Psoas muscle (tissue), 8 donors: Measurements from ENCODE around the gene PDIA5. TPM values are rescaled to one million over a fixed set of nuclear protein-coding genes. Genes with fewer than 3 reads are reported as not detected.

Source experiments
- ATAC-seq, 4 donors: fragments of 200-7000 bp; cut with Tn5 transposase; one replicate each; pipeline ENCODE4 v1.9.1; 2020; ENCODE audit warnings: moderate library complexity in 3 of 4, mild to moderate bottlenecking in 2 of 4
- DNase-seq, 2 donors: peaks; one replicate each; pipeline ENCODE4 v3.0.0-alpha.2; 2020
- H3K27ac ChIP-seq: fragments of 200-600 bp; one replicate; pipeline ENCODE4 v1.8.0; 2022
- H3K27me3 ChIP-seq, 3 donors: fragments of 200-600 bp in 1 of 3; one replicate each; pipeline versions ENCODE4 v1.6.1 to v1.8.0; 2013 to 2022; ENCODE audit warnings: low read length in 2 of 3, mild to moderate bottlenecking in 2 of 3, moderate library complexity in 1 of 3; ENCODE audit not compliant: insufficient read depth in 3 of 3
- H3K36me3 ChIP-seq, 2 donors: fragments of 200-600 bp in 1 of 2; one replicate each; pipeline versions ENCODE4 v1.6.1 to v1.8.0; 2013 to 2022; ENCODE audit warnings: low read depth in 1 of 2, mild to moderate bottlenecking in 1 of 2, moderate library complexity in 1 of 2; ENCODE audit not compliant: insufficient read depth in 1 of 2
- H3K4me1 ChIP-seq: fragments of 200-600 bp; one replicate; pipeline ENCODE4 v1.8.0; 2022
- H3K4me3 ChIP-seq: fragments of 200-600 bp; one replicate; pipeline ENCODE4 v1.8.0; 2022; ENCODE audit warnings: mild to moderate bottlenecking
- H3K9me3 ChIP-seq: fragments of 200-600 bp; one replicate; pipeline ENCODE4 v1.8.0; 2022
- CTCF ChIP-seq: fragments of 200-600 bp; IDR thresholded peaks from one replicate; pipeline ENCODE4 v1.8.0; 2022; ENCODE audit warnings: antibody characterized with exemption
- WGBS, 3 donors: extraction: QIAGEN DNeasy Blood & Tissue Kit; methylation state at CpG; one replicate each; pipeline versions ENCODE4 v1.1.6 to v1.1.7; 2013; 5-methylcytosine and 5-hydroxymethylcytosine counted together
- intact Hi-C, 2 donors: fragments of 100-400 bp; cut with DNase I; formaldehyde crosslinking; loops; one replicate each; pipeline versions ENCODE4 v1.11.0 to v1.14.2; 2022
- polyA plus RNA-seq, 3 donors: library from polyadenylated mRNA; stranded (reverse); fragments of 200-250 nt; gene quantifications; one replicate each; pipeline ENCODE4 v1.2.3, GENCODE V29; 2013
- total RNA-seq, 4 donors: library from RNA; stranded (reverse); fragmentation: NEBNext Ultra II Directional in 2 of 4; extraction: Animal tissue kit (Norgen Biotek cat#: 25700) in 2 of 4; gene quantifications; one replicate each; pipeline versions ENCODE4 v1.2.1 to v1.2.4, GENCODE V29; 2021 to 2023
- donor health status: healthy with polysubstance abuse.
- donor health status: DM: no; HTN: no; CAD: no; lungs with moderate emphysema.
- donor health status: Bipolar disorder and iron deficiency.
- donor health status: healthy.
- donor health status: DM: yes; HTN: yes; CAD: no.
- donor health status: DM: no; HTN: no; CAD: no.
- donor health status: DM: no; HTN: no; CAD: no.
- donor health status: DM: yes; HTN: yes; CAD: no.

PDIA5 gene
- total and polyA plus RNA-seq, 7 donors, result 2.9 to 6.4 (median 4.6) TPM

DNA sequence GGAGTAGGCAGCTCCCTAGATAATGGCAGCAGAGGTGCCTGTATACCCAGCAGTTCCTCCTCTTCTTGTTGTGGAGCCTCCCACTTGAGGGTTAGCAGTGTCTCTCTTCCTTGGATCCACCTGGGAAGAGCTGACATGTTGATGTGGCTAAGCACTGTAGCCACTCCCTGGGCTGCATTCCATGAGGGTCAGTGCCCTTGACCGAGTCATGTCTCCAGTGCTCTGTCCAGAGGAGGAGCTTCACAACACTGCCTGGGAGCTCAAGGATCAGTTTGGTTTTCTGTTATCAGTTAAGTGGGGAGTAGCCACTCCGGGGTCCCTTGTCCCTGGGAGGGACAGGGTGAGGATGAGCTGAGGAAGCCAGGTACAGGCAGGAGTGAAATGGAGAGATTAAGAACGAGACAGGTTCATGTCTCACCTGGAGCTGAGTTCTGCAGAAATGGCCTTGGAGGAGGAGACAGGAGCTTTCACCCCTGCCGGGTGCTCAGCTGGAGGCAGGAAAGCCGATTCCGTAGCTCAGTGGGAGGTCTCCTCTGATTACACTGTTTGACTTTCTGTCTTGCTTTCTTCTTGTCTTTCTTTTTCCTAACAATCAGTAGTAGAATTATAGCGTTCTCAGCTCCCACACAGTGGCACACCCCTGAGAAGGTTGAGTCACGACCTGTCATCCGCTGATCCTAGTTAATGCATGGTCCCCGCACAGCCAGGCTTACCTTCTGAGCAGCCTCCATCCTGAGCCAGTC, 77.0 kb downstream of the PDIA5 start:
- Histone ChIP-seq H3K27me3 (no peaks in the 10 kb centered on the region), H3K4me3 (no peak overlapping the region), H3K36me3 (peaks cover 0 to 26% of the 10 kb centered on the region in 2 donors), H3K9me3 (no peaks in the 10 kb centered on the region), H3K27ac (no peak overlapping the region), H3K4me1 (no peaks in the 10 kb centered on the region)
- no peak for TF ChIP-seq CTCF
- DNase-seq, result no peak
- 62 to 80% (median 72%) methylated on average over 10 of the region's 10 CpGs for WGBS, 3 donors
- ATAC-seq, result peak in 1 of 4 donors; percentile 19
- intact Hi-C loops, result no loop called here

- DNase-seq, result no peak
- WGBS, 3 donors, result 87 to 95% (median 94%) methylated on average over 10 of the region's 10 CpGs
- intact Hi-C loops, result no loop called here
These were observed 81.1 kb downstream of the PDIA5 start for GRCh38 chr3:123147754-123148535.

GRCh38 chr3:123148772-123149171, 81.9 kb downstream of the PDIA5 start:
- Histone ChIP-seq H3K27me3 (no peaks in the 10 kb centered on the region), H3K27ac (no peak overlapping the region), H3K4me3 (no peak overlapping the region), H3K36me3 (peaks cover 0 to 50% of the 10 kb centered on the region in 2 donors), H3K9me3 (no peaks in the 10 kb centered on the region), H3K4me1 (no peaks in the 10 kb centered on the region)
- intact Hi-C loops, result no loop called here
- no peak for DNase-seq
- 89 to 98% (median 98%) methylated on average over 8 of the region's 8 CpGs for WGBS, 3 donors
- ATAC-seq, result no peak
- no peak for TF ChIP-seq CTCF

More at GRCh38 chr3:123147754-123148535, 81.1 kb downstream of the PDIA5 start:
- TF ChIP-seq CTCF, result no peak
- Histone ChIP-seq H3K36me3 (peaks cover 0 to 47% of the 10 kb centered on the region in 2 donors), H3K27me3 (no peaks in the 10 kb centered on the region), H3K4me3 (no peak overlapping the region), H3K9me3 (no peaks in the 10 kb centered on the region), H3K4me1 (no peaks in the 10 kb centered on the region), H3K27ac (no peak overlapping the region)
- ATAC-seq, result no peak

GRCh38 chr3:123149525-123149924, 82.7 kb downstream of the PDIA5 start:
- no peak overlapping the region for H3K27ac ChIP-seq
- ATAC-seq, result no peak
- no peak for TF ChIP-seq CTCF
- intact Hi-C loops, result no loop called here
- no peaks in the 10 kb centered on the region for H3K27me3 ChIP-seq
- DNase-seq, result no peak
- H3K4me3 ChIP-seq, result no peak overlapping the region
- H3K9me3 ChIP-seq, result no peaks in the 10 kb centered on the region
- peaks cover 0 to 52% of the 10 kb centered on the region in 2 donors for H3K36me3 ChIP-seq
- no peaks in the 10 kb centered on the region for H3K4me1 ChIP-seq
- WGBS, 3 donors, result 92 to 97% (median 96%) methylated on average over 3 of the region's 3 CpGs
